ENCODE measurements around the gene RBP7. TPM values are rescaled to one million over a fixed set of nuclear protein-coding genes. Genes with fewer than 3 reads are reported as not detected.
"Not testable (repeated sequence)": the region's sequence is repeated elsewhere in the genome, so short reads cannot be mapped to it uniquely, and the experiment has no call there.

The RBP7 gene
- total RNA-seq, 1 experiment from 2014 or later: 6.0 TPM

- CTCF ChIA-PET: no interaction called here
- no peaks in the 10 kb centered on the region for H3K9me3 ChIP-seq (ENCODE audit: low read length)
- no peaks in the 10 kb centered on the region for H3K36me3 ChIP-seq (ENCODE audit: low read depth, low read length)
- DNase-seq (no peak), ATAC-seq (no peak)
- H2AFZ ChIP-seq (ENCODE audit: low read length): no peak overlapping the region
- no peak for TF ChIP-seq EZH2phosphoT487 (IDR thresholded peaks at IDR 0.05; ENCODE audit: borderline replicate concordance, low read length)
- TF ChIP-seq, protein P1, sequence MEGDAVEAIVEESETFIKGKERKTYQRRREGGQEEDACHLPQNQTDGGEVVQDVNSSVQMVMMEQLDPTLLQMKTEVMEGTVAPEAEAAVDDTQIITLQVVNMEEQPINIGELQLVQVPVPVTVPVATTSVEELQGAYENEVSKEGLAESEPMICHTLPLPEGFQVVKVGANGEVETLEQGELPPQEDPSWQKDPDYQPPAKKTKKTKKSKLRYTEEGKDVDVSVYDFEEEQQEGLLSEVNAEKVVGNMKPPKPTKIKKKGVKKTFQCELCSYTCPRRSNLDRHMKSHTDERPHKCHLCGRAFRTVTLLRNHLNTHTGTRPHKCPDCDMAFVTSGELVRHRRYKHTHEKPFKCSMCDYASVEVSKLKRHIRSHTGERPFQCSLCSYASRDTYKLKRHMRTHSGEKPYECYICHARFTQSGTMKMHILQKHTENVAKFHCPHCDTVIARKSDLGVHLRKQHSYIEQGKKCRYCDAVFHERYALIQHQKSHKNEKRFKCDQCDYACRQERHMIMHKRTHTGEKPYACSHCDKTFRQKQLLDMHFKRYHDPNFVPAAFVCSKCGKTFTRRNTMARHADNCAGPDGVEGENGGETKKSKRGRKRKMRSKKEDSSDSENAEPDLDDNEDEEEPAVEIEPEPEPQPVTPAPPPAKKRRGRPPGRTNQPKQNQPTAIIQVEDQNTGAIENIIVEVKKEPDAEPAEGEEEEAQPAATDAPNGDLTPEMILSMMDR (conservative IDR thresholded peaks at IDR 0.05; ENCODE audit: low read depth, low read length): no peak
- no peak for TF ChIP-seq EZH2 (IDR thresholded peaks at IDR 0.05; ENCODE audit: low read length, unreplicated experiment)
- H4K20me1 ChIP-seq (ENCODE audit: low read length): no peaks in the 10 kb centered on the region
- no TSS peak for BruUV-seq (replicated peaks)
- intact Hi-C loops (cut with micrococcal nuclease): no loop called here
- no peak overlapping the region for H3K9ac ChIP-seq (ENCODE audit: low read length)
- no peaks in the 10 kb centered on the region for H3K27me3 ChIP-seq (ENCODE audit: low read length)
- peaks cover 4% of the 10 kb centered on the region for H3F3A ChIP-seq (ENCODE audit: low read length, unreplicated experiment)
- peaks cover 6% of the 10 kb centered on the region; the same call in 1 of the 2 replicates for H3K4me1 ChIP-seq (ENCODE audit: insufficient read depth, low read length)
- no peak overlapping the region for H3K4me2 ChIP-seq (ENCODE audit: low read length)
- no peak overlapping the region for H3K4me3 ChIP-seq (ENCODE audit: low read length)
- POLR2A ChIA-PET (ENCODE audit: unreplicated experiment): interaction anchor here (0.7 kb wide), 1 partner anchor 482 kb away, joined by 18 read pairs; no protein-coding TSS in a partner anchor
- H3K9me2 ChIP-seq (replicated peaks; ENCODE audit: low read length): no peaks in the 10 kb centered on the region
- H3K79me2 ChIP-seq (ENCODE audit: low read length): no peaks in the 10 kb centered on the region
- no peak overlapping the region for H3K27ac ChIP-seq (ENCODE audit: low read length)
Measured at GRCh38 chr1:9993561-9994075, 3.4 kb upstream of the RBP7 start.

DNA sequence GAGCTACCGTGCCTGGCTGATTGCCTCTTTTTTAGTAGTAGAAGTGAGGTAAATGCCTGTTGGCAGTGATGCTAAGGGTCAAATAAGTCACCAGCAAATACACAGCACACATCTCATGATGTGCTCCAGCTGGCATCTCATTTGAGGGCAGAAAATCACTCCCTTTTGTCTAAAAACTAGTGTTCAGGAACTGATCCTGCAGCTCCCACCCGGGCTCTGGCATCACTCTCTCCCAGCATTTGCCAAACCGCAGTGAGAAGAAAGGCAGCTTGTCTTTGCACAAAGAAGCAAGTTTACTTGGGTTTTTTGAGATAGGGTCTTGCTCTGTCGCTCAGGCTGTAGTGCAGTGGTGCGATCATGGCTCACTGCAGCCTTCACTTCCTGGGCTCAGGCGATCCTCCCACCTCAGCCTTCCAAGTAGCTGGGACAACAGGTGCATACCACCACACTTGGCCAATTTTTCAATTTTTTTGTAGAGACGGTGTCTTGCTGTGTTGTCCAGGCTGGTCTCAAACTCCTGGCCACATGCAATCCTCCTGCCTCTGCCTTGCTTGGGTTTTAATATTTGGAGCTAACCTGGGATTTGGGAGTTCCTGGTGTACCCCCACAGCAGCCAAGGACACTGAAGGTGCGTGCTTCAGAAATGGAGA lies 4.1 kb downstream of the RBP7 start:
- intact Hi-C loops (cut with micrococcal nuclease): no loop called here
- H3K9ac ChIP-seq (ENCODE audit: low read length): no peak overlapping the region
- BruUV-seq (replicated peaks): no TSS peak
- POLR2A ChIA-PET (ENCODE audit: unreplicated experiment): no interaction called here
- no peak overlapping the region for H2AFZ ChIP-seq (ENCODE audit: low read length)
- H4K20me1 ChIP-seq (ENCODE audit: low read length): no peaks in the 10 kb centered on the region
- CTCF ChIA-PET: no interaction called here
- no peaks in the 10 kb centered on the region for H3K9me2 ChIP-seq (replicated peaks; ENCODE audit: low read length)
- no peak for TF ChIP-seq EZH2 (IDR thresholded peaks at IDR 0.05; ENCODE audit: low read length, unreplicated experiment)
- DNase-seq (no peak), ATAC-seq (no peak)
- H3F3A ChIP-seq (ENCODE audit: low read length, unreplicated experiment): peaks cover 4% of the 10 kb centered on the region
- H3K9me3 ChIP-seq (ENCODE audit: low read length): no peaks in the 10 kb centered on the region
- H3K27me3 ChIP-seq (ENCODE audit: low read length): no peaks in the 10 kb centered on the region
- H3K4me2 ChIP-seq (ENCODE audit: low read length): no peak overlapping the region
- H3K79me2 ChIP-seq (ENCODE audit: low read length): no peaks in the 10 kb centered on the region
- no peak overlapping the region for H3K27ac ChIP-seq (ENCODE audit: low read length)
- no peaks in the 10 kb centered on the region for H3K36me3 ChIP-seq (ENCODE audit: low read depth, low read length)
- H3K4me3 ChIP-seq (ENCODE audit: low read length): no peak overlapping the region
- peaks cover 6% of the 10 kb centered on the region; the same call in 1 of the 2 replicates for H3K4me1 ChIP-seq (ENCODE audit: insufficient read depth, low read length)

DNA sequence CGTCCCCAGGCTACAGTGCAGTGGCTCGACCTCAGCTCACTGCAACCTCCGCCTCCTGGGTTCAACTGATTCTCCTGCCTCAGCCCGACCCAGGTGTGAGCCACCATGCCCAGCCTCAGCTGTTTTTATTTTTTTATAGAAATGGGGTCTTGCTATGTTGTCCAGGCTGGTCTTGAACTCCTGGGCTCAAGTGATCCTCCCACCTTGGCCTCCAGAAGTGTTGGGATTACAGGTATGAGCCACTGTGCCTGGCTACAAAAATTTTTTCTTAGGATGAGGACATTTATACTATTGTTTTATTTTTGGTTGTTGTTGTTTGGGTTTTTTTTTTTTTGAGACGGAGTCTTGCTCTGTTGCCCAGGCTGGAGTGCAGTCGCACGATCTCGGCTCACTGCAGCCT lies 8.2 kb downstream of the RBP7 start:
- ATAC-seq; H3K27me3 ChIP-seq (ENCODE audit: low read length); POLR2A ChIA-PET (ENCODE audit: unreplicated experiment); H3K4me1 ChIP-seq (ENCODE audit: insufficient read depth, low read length); H3K4me3 ChIP-seq (ENCODE audit: low read length); H3F3A ChIP-seq (ENCODE audit: low read length, unreplicated experiment); H3K27ac ChIP-seq (ENCODE audit: low read length); H4K20me1 ChIP-seq (ENCODE audit: low read length); H3K36me3 ChIP-seq (ENCODE audit: low read depth, low read length); H3K9ac ChIP-seq (ENCODE audit: low read length); CTCF ChIA-PET; DNase-seq; intact Hi-C loops (cut with micrococcal nuclease); H3K9me3 ChIP-seq (ENCODE audit: low read length); H3K9me2 ChIP-seq (replicated peaks; ENCODE audit: low read length); BruUV-seq (replicated peaks); H3K79me2 ChIP-seq (ENCODE audit: low read length); H3K4me2 ChIP-seq (ENCODE audit: low read length); H2AFZ ChIP-seq (ENCODE audit: low read length): not testable (repeated sequence)
